ENCODE measurements around the gene MRPL51. TPM values are rescaled to one million over a fixed set of nuclear protein-coding genes. Genes with fewer than 3 reads are reported as not detected.

Gene MRPL51
- total and polyA plus RNA-seq, 2 donors (not counting 3 experiments of a cell fraction or from before 2014, with no cell fraction given): 147 to 273 TPM

DNA sequence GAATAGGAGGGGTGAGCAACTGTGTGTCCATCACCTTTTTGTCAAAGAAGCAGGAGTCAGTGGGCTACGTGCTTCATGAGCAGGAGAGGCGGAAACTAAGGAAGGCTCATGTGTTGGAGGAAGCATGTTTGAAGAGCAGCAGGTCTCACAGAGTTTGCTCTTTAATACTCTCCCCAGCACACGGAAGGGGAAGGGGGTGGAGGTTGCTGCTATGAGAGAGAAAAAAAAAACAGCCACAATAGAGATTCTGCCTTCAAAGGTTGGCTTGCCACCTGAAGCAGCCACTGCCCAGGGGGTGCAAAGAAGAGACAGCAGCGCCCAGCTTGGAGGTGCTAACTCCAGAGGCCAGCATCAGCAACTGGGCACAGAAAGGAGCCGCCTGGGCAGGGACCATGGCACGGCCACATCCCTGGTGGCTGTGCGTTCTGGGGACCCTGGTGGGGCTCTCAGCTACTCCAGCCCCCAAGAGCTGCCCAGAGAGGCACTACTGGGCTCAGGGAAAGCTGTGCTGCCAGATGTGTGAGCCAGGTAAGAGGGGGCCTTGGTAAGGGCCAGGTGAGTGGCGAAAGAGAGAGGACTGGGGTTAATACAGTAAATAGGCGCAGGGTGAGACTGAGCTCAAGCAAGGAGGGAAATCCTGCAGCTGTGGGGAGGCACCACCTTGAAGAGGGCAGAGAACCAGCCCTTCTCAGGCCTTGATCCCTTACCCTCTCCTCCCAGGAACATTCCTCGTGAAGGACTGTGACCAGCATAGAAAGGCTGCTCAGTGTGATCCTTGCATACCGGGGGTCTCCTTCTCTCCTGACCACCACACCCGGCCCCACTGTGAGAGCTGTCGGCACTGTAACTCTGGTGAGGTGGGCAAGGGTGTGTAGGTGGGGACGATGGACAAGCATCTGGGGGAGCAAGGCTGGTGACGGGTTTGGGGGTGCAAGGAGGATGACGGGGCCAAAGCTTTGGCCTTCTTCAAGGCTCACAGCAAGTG is 48.1 kb downstream of the MRPL51 start, which contains the start of gene CD27:
Gene CD27, plus strand, starts transcription at position 252 of the 985 bp plus-strand sequence. Its CDS starts 141 bp downstream, at position 393.
- H3K9me1 ChIP-seq (replicated peaks; ENCODE audit: control insufficient read depth, extremely low read depth, insufficient read depth, low read length): no peaks in the 10 kb centered on the region
- FAIRE-seq (no peak), DNase-seq (ENCODE audit: low read depth, low spot score) (no peak)
- H3K9ac ChIP-seq (replicated peaks; ENCODE audit: extremely low read depth, insufficient read depth, low read length): no peak within 1 kb of the TSS
- no peaks in the 10 kb centered on the region for H3K27me3 ChIP-seq (ENCODE audit: control insufficient read depth in 2 of 2, insufficient read depth in 2 of 2, low read length in 2 of 2)
- H3K36me3 ChIP-seq (ENCODE audit: control insufficient read depth in 2 of 2, extremely low read depth in 1 of 2, insufficient read depth in 2 of 2, low read length in 2 of 2): no peaks in the 10 kb centered on the region
- ChIA-PET CTCF (interaction anchor here (3.1 kb wide), 1 partner anchor 20 kb away, joined by 13 read pairs; no protein-coding TSS in a partner anchor), POLR2A (no interaction called here)
- H3K4me1 ChIP-seq (ENCODE audit: control insufficient read depth, extremely low read depth, insufficient read depth, low read length): no peaks in the 10 kb centered on the region
- no peak within 1 kb of the TSS for H3K4me3 ChIP-seq (replicated peaks in 1 of 3; ENCODE audit: insufficient read depth in 1 of 3, low read depth in 1 of 3, low read length in 3 of 3)
- H3K9me3 ChIP-seq (replicated peaks; ENCODE audit: control insufficient read depth, insufficient read depth, low read length): no peaks in the 10 kb centered on the region
- H2AFZ ChIP-seq (ENCODE audit: low read depth, low read length): no peak within 1 kb of the TSS
- dilution Hi-C loops (cut with MboI; ENCODE audit: extremely low pct_ligation_motif_present, low sequenced_read_pairs) (no loop called here), intact Hi-C loops (cut with micrococcal nuclease) (no loop called here)
- TF ChIP-seq POLR2A (IDR thresholded peaks at IDR 0.05; ENCODE audit: low read depth, low read length) (no peak), JUN (IDR thresholded peaks at IDR 0.05; ENCODE audit: borderline replicate concordance, insufficient read depth, insufficient read length, low read depth) (no peak), MYC (IDR thresholded peaks at IDR 0.05; ENCODE audit: low read depth, low read length) (no peak), GATA2 (IDR thresholded peaks at IDR 0.05; ENCODE audit: insufficient read depth, insufficient read length, low read depth, low read length) (no peak), FOS (IDR thresholded peaks at IDR 0.05; ENCODE audit: borderline replicate concordance, insufficient read depth, low read length) (no peak), POLR2AphosphoS5 (IDR thresholded peaks at IDR 0.05; ENCODE audit: insufficient read depth, low read depth, low read length) (no peak), CTCF (IDR thresholded peaks at IDR 0.05; ENCODE audit: extremely low read depth in 1 of 2, insufficient read depth in 1 of 2, low read depth in 1 of 2, low read length in 2 of 2) (no peak), EZH2 (IDR thresholded peaks at IDR 0.05; ENCODE audit: borderline replicate concordance, low read depth, low read length, severe bottlenecking) (no peak)
- TF ChIP-seq, protein P1, sequence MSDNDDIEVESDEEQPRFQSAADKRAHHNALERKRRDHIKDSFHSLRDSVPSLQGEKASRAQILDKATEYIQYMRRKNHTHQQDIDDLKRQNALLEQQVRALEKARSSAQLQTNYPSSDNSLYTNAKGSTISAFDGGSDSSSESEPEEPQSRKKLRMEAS (IDR thresholded peaks at IDR 0.05; ENCODE audit: insufficient read depth, insufficient read length): no peak
- H3K27ac ChIP-seq (ENCODE audit: insufficient read depth, low read depth, low read length): no peak within 1 kb of the TSS
- no TSS peak for BruUV-seq (replicated peaks)
- no peaks in the 10 kb centered on the region for H4K20me1 ChIP-seq (replicated peaks; ENCODE audit: control insufficient read depth, extremely low read depth, insufficient read depth, low read length)
- H3K4me2 ChIP-seq (ENCODE audit: insufficient read depth, low read length): no peak within 1 kb of the TSS
- H3K79me2 ChIP-seq (ENCODE audit: control insufficient read depth, insufficient read depth, low read length): no peaks in the 10 kb centered on the region

Data from endothelial cell of umbilical vein (primary cell).